MM.1S (cell line): ENCODE results near the gene FNDC10.

ENCODE experiments used
- DNase-seq: peaks from one replicate; pipeline ENCODE4 v3.0.0-alpha.2; 2015
- H2AFZ ChIP-seq: fragments of 300-600 bp; sonication (generic); 2 replicates; pipeline ENCODE4 v1.6.0; 2016; ENCODE audit warnings: antibody characterized with exemption, low read length
- H3F3A ChIP-seq: fragments of 300-600 bp; sonication (generic); 2 replicates; pipeline ENCODE4 v1.6.1; 2016; ENCODE audit warnings: mild to moderate bottlenecking, antibody characterized with exemption, low read length, moderate library complexity, mixed read lengths; ENCODE audit not compliant: insufficient read depth
- H3K27ac ChIP-seq: fragments of 300-600 bp; sonication (generic); 2 replicates; pipeline ENCODE4 v1.5.1; 2016; ENCODE audit warnings: mild to moderate bottlenecking, low read length
- H3K27me3 ChIP-seq: fragments of 300-600 bp; sonication (generic); replicated peaks from 2 replicates; pipeline ENCODE4 v1.6.0; 2016; ENCODE audit warnings: low read length; ENCODE audit not compliant: insufficient read depth
- H3K36me3 ChIP-seq: fragments of 300-600 bp; sonication (generic); replicated peaks from 2 replicates; pipeline ENCODE4 v1.6.1; 2016; ENCODE audit warnings: mild to moderate bottlenecking, low read length, mixed read lengths; ENCODE audit not compliant: insufficient read depth
- H3K4me1 ChIP-seq: fragments of 300-600 bp; sonication (generic); 2 replicates; pipeline ENCODE4 v1.6.1; 2016; ENCODE audit warnings: low read length, mixed read lengths
- H3K4me2 ChIP-seq: fragments of 300-600 bp; sonication (generic); 2 replicates; pipeline ENCODE4 v1.6.0; 2016; ENCODE audit warnings: low read depth, low read length
- H3K4me3 ChIP-seq: fragments of 300-600 bp; sonication (generic); 2 replicates; pipeline ENCODE4 v1.5.1; 2016; ENCODE audit warnings: low read length, mixed read lengths
- H3K79me2 ChIP-seq: fragments of 300-600 bp; sonication (generic); 2 replicates; pipeline ENCODE4 v1.6.1; 2016; ENCODE audit warnings: mixed run types, low read length, mixed read lengths
- H3K9ac ChIP-seq: fragments of 300-600 bp; sonication (generic); 2 replicates; pipeline ENCODE4 v1.6.1; 2016; ENCODE audit warnings: low read length, mixed read lengths
- H3K9me2 ChIP-seq: fragments of 300-600 bp; sonication (generic); replicated peaks from 2 replicates; pipeline ENCODE4 v1.6.1; 2016; ENCODE audit warnings: mild to moderate bottlenecking, low read length, mixed read lengths; ENCODE audit not compliant: insufficient read depth
- H3K9me3 ChIP-seq: fragments of 300-600 bp; sonication (generic); replicated peaks from 2 replicates; pipeline ENCODE4 v1.6.1; 2016; ENCODE audit warnings: mild to moderate bottlenecking, low read length, mixed read lengths; ENCODE audit not compliant: insufficient read depth
- H4K20me1 ChIP-seq: fragments of 300-600 bp; sonication (generic); 2 replicates; pipeline ENCODE4 v1.6.1; 2016; ENCODE audit warnings: mild to moderate bottlenecking, low read length, moderate library complexity, mixed read lengths; ENCODE audit not compliant: insufficient read depth
- CTCF ChIP-seq: fragments of 300-600 bp; sonication (generic); IDR thresholded peaks from 2 replicates; pipeline ENCODE4 v1.5.1; 2016; ENCODE audit warnings: antibody characterized with exemption, low read length, mixed read lengths
- EZH2 ChIP-seq: fragments of 300-600 bp; sonication (generic); optimal IDR thresholded peaks from 2 replicates; pipeline ENCODE3; 2017; ENCODE audit warnings: low read depth, mild to moderate bottlenecking, antibody characterized with exemption, low read length, mixed read lengths
- EZH2phosphoT487 ChIP-seq: fragments of 300-600 bp; sonication (generic); IDR thresholded peaks from 2 replicates; pipeline ENCODE4 v1.6.1; 2018; ENCODE audit warnings: antibody characterized with exemption, low read length

The FNDC10 gene

GRCh38 chr1:1554926-1555915 is 44.7 kb downstream of the FNDC10 start:
- TF ChIP-seq CTCF, result no peak
- TF ChIP-seq EZH2phosphoT487, result no peak
- no peak for TF ChIP-seq EZH2
- H3K9me3 ChIP-seq, result no peaks in the 10 kb centered on the region
- no peaks in the 10 kb centered on the region for H3K36me3 ChIP-seq
- H3K27me3 ChIP-seq, result no peaks in the 10 kb centered on the region
- DNase-seq, result no peak
- no peak overlapping the region for H3K9ac ChIP-seq
- H3K9me2 ChIP-seq, result no peaks in the 10 kb centered on the region
- no peak overlapping the region for H3K27ac ChIP-seq
- H3K4me2 ChIP-seq, result no peak overlapping the region
- H3F3A ChIP-seq, result no peaks in the 10 kb centered on the region; the same call in 1 of the 2 replicates
- peaks cover 14% of the 10 kb centered on the region; the same call in 1 of the 2 replicates for H3K79me2 ChIP-seq
- H4K20me1 ChIP-seq, result no peaks in the 10 kb centered on the region
- no peak overlapping the region for H3K4me3 ChIP-seq
- no peaks in the 10 kb centered on the region for H3K4me1 ChIP-seq
- no peak overlapping the region for H2AFZ ChIP-seq

- Histone ChIP-seq H2AFZ (no peak overlapping the region), H3K4me3 (no peak overlapping the region), H3K27me3 (no peaks in the 10 kb centered on the region), H3K9me3 (no peaks in the 10 kb centered on the region), H3K79me2 (peaks cover 14% of the 10 kb centered on the region; the same call in 1 of the 2 replicates), H3K4me2 (no peak overlapping the region), H3K9me2 (no peaks in the 10 kb centered on the region), H3K9ac (no peak overlapping the region), H3K27ac (no peak overlapping the region), H3K36me3 (no peaks in the 10 kb centered on the region), H3K4me1 (no peaks in the 10 kb centered on the region), H3F3A (no peaks in the 10 kb centered on the region), H4K20me1 (no peaks in the 10 kb centered on the region)
- no peak for TF ChIP-seq EZH2
- no peak for TF ChIP-seq EZH2phosphoT487
- TF ChIP-seq CTCF, result no peak
- DNase-seq, result no peak
These were observed 45.4 kb downstream of the FNDC10 start for GRCh38 chr1:1554550-1554925.

GRCh38 chr1:1553821-1554494 is 46.0 kb downstream of the FNDC10 start:
- H3K27ac ChIP-seq, result no peak overlapping the region
- H3K4me2 ChIP-seq, result no peak overlapping the region
- no peak overlapping the region for H3K4me3 ChIP-seq
- no peaks in the 10 kb centered on the region for H3K27me3 ChIP-seq
- no peaks in the 10 kb centered on the region for H3K4me1 ChIP-seq
- H3K9me3 ChIP-seq, result no peaks in the 10 kb centered on the region
- H3K36me3 ChIP-seq, result no peaks in the 10 kb centered on the region
- H2AFZ ChIP-seq, result no peak overlapping the region
- TF ChIP-seq EZH2phosphoT487 (no peak), CTCF (no peak), EZH2 (no peak)
- H3K79me2 ChIP-seq, result peaks cover 14% of the 10 kb centered on the region; the same call in 1 of the 2 replicates
- H4K20me1 ChIP-seq, result no peaks in the 10 kb centered on the region
- DNase-seq, result no peak
- no peaks in the 10 kb centered on the region for H3F3A ChIP-seq
- no peaks in the 10 kb centered on the region for H3K9me2 ChIP-seq
- H3K9ac ChIP-seq, result no peak overlapping the region
